Measurements from ENCODE around the gene ASB15.
"Not testable (repeated sequence)": the region's sequence is repeated elsewhere in the genome, so short reads cannot be mapped to it uniquely, and the experiment has no call there.

Gene ASB15

GRCh38 chr7:123601530-123601929 is at the start of gene ASB15:
Gene ASB15 (plus strand): TSS chr7:123601821. CDS start chr7:123614503, 12,682 bp downstream.
- no peak for DNase-seq (ENCODE audit: low read depth in 1 of 2, low spot score in 1 of 2)

DNA sequence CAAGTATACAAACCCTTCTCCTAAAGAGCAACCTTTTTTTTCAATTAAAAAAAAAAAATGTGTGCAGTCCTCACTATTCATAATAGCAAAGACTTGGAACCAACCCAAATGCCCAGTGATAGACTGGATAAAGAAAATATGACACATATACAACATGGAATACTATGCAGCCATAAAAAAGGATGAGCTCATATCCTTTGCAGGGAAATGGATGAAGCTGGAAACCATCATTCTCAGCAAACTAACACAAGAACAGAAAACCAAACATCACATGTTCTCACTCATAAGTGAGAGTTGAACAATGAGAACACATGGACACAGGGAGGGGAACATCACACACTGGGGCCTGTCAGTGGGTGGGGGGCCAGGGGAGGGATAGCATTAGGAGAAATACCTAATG is 49.5 kb upstream of the ASB15 start:
- DNase-seq (ENCODE audit: low read depth in 1 of 2, low spot score in 1 of 2), result not testable (repeated sequence)

GRCh38 chr7:123552641-123553040 is 49.0 kb upstream of the ASB15 start:
- DNase-seq (ENCODE audit: low read depth in 1 of 2, low spot score in 1 of 2), result no peak

DNA sequence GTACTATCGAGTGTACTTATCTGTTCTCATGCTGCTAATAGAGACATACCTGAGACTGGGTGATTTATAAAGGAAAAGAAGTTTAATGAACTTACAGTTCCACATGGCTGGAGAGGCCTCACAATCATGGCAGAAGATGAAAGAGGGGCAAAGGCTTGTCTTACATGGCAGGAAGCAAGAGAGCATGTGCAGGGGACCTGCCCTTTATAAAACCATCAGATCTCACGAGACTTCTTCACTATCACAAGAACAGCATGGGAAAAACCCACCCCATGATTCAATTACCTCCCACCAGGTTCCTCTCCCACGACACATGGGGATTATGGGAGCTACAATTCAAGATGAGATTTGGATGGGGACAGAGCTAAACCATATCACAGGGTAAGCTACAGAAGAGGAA is 48.5 kb upstream of the ASB15 start:
- no peak for DNase-seq (ENCODE audit: low read depth in 1 of 2, low spot score in 1 of 2)

GRCh38 chr7:123555484-123555883 is 46.1 kb upstream of the ASB15 start:
- no peak for DNase-seq (ENCODE audit: low read depth in 1 of 2, low spot score in 1 of 2)

DNA sequence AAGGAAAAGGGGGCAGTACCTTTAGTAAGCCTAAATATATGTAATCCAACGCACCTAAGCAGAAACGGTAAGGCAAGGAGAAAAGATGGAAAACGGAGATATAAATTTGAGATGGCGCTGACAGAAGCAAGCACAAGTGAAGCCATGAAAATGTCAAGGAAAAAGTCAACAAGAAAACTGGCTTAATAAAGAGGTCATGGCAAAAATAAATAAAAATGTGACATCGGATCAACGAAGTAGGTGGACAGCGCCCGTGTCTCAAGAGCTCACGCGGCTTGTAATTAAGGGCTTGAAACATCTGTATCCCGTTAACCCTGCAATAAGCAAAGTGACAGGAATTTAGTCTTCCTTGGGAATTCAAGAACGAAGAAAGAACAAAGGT is 44.6 kb upstream of the ASB15 start:
- no peak for DNase-seq (ENCODE audit: low read depth in 1 of 2, low spot score in 1 of 2)

- peak; percentile 77 to 89 for DNase-seq (ENCODE audit: low read depth in 1 of 2, low spot score in 1 of 2)
Observed at GRCh38 chr7:123557398-123558288, 44.0 kb upstream of the ASB15 start, which contains the start of gene NDUFA5. Gene NDUFA5 (minus strand): TSS chr7:123557818. CDS start chr7:123557795, 23 bp downstream.

DNA sequence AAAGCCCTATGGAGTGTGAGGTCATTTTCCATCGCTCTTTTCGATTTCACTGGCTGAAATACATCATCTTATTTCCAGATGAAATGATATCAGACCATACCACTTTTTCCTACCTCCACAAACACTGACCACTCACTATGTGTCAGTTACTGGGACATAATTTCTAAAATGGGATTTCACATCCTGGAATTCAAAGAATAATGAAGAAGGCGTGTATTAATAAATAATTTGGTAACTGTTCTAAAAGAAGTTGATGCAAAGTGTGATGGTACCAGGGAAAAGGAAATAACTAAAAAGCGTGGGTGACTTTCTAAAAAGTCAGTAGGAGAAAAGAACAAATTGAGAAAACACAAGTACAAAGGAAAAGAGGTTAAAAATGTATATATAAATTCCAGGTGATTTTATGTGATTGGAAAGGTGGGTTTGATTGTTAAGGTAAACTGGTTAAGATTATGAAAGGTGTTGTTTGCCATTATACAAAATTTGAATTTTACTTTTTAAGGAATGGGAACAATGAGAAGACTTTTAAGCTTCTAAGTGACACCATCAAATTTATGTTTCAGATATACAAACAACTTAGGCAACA is 43.2 kb upstream of the ASB15 start:
- no peak for DNase-seq (ENCODE audit: low read depth in 1 of 2, low spot score in 1 of 2)

DNA sequence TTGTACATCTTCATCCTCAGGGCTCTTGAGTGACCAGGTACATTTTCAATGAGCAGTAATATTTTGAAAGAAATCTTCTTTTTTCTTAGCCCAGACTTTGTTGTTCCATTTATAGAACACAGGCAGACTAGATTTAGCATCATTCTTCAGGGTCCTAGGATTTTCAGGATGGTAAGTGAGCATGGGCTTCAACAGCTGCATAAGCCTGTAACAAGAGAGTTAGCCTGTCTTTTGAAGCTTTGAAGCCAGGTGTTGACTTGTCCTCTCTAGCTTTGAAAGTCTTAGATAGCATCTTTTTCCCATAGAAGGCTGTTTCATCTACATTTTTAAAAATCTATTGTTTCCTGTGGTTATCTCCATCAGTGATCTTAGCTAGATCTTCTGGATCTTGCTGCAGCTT is 39.5 kb upstream of the ASB15 start:
- no peak for DNase-seq (ENCODE audit: low read depth in 1 of 2, low spot score in 1 of 2)

DNA sequence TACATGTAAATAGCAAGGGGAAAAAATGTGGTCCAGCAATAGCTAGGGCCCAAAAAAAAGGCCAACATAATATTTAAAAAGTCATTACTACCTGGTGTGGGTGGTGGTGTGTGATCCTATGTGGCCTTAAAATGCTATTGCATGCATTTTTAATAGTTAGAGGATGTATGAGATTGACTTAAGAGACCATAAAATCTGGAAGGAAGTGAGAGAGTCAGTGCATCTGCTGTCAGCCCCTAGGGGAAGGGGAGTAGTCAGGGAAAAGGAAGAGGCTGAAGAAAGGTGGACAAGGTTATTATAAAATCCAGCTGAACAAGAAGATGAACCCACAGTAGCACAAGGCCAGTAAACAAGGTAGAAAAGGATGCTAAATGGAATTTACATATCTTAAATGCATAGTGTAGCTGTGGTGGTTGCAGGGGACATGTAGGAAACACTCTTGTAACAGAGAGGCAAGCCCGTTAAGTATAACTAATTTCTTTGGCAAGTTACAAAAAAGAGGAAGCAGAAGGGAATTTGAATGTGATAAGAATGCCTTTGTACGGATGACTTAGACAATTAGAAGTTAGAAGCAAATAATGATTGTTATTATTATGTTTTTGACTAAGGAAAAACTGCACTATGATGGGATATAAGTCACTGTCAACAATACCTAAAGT is 32.1 kb upstream of the ASB15 start:
- no peak for DNase-seq (ENCODE audit: low read depth in 1 of 2, low spot score in 1 of 2)

DNA sequence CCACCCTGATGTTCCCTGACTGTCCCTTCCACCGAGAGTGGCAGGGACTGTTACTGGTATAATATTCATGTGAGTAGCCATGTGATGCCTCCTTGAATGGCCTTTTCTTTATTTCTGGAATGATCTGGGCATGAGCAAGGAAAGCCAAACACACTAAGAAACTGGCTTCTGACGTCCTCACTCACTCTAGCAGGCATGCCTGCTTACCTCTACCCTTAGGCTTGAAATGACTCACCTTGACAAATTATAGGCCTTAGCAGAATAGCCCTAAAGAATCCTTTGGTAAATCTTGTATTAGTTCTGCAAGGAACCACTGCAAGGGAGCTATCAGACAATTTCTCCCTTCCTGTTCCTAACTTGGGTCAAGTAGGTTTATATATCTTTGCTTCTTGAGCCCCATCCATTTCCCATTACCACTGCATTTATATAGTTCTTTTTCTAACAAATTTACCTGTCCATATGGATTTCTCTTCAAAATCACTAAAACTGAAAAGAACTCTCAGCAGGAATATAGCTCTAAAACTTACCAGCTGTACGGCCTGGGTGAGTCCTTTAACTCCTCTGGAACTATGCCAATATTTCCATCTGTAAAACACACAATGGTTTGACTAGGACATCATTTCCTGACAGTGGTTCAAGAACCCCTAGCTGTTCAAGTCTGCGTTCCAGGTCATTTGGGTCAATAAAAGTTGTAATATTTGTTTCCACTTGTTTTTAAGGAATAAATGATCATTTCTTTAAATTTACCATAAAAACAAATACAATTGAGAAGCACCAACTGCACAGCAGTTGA is 31.0 kb upstream of the ASB15 start:
- no peak for DNase-seq (ENCODE audit: low read depth in 1 of 2, low spot score in 1 of 2)

GRCh38 chr7:123571187-123571586 is 30.4 kb upstream of the ASB15 start:
- DNase-seq (ENCODE audit: low read depth in 1 of 2, low spot score in 1 of 2), result no peak

- no peak for DNase-seq (ENCODE audit: low read depth in 1 of 2, low spot score in 1 of 2)
Observed at GRCh38 chr7:123571684-123572083, 29.9 kb upstream of the ASB15 start.

- DNase-seq (ENCODE audit: low read depth in 1 of 2, low spot score in 1 of 2), result no peak
Observed at GRCh38 chr7:123573341-123573740, 28.3 kb upstream of the ASB15 start.

GRCh38 chr7:123573896-123574467 is 27.6 kb upstream of the ASB15 start:
- DNase-seq (ENCODE audit: low read depth in 1 of 2, low spot score in 1 of 2), result no peak

DNA sequence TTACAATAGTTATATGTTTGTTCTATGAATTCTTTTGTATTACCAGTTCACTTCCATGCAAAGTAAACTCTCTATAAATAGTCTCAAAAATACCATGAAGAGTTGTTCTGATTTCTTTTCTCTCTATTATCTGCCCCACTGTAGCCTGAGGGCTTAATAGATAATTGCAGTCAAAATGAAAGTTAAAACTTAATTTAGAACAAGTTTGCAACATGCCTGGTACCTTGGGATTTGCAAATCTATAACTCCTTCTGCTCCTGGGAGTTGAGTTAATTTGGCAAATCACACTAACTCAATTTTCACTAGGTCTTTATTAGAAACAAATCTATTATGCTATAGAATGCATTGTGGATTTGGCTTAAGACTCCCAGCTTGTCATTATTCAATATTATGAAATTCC is 22.2 kb upstream of the ASB15 start:
- DNase-seq (ENCODE audit: low read depth in 1 of 2, low spot score in 1 of 2), result no peak

DNA sequence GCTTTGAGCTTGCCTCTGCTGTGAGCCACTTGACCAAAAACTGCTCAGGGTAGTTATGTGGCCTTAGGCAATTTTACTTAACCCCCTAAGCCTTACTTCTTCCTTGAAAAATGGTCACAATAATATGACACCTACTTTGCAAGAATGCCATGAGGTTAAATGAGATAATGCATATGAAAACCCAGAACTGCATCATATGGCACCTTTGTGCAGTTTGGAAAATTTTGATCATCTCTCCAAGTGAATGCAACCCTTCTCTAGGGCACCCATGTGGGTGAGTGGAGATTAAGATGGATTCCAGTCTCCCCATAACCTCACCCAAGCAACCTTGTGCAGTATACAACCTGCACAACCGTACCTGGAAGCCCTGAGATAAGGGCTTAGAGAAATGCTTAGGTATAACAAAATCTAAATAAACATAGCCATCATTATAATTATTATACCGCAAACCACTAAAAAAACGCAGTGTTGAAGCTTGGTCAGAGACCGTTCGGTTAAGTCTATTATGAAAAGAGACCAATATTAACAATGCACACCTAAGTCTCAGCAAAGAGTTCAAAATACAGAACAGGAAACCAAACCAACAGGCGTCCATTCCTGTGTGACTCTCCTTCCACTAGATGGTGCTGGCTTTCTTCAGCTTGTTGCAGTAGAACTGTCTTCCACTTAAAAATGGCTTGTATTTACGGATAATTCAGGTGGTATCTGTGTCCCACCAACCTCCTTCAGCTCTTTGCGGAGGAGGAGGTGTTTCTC is 21.0 kb upstream of the ASB15 start:
- DNase-seq (ENCODE audit: low read depth in 1 of 2, low spot score in 1 of 2), result no peak

GRCh38 chr7:123581162-123581459 is 20.5 kb upstream of the ASB15 start:
- DNase-seq (ENCODE audit: low read depth in 1 of 2, low spot score in 1 of 2), result no peak

GRCh38 chr7:123583821-123584220 is 17.8 kb upstream of the ASB15 start:
- no peak for DNase-seq (ENCODE audit: low read depth in 1 of 2, low spot score in 1 of 2)

DNA sequence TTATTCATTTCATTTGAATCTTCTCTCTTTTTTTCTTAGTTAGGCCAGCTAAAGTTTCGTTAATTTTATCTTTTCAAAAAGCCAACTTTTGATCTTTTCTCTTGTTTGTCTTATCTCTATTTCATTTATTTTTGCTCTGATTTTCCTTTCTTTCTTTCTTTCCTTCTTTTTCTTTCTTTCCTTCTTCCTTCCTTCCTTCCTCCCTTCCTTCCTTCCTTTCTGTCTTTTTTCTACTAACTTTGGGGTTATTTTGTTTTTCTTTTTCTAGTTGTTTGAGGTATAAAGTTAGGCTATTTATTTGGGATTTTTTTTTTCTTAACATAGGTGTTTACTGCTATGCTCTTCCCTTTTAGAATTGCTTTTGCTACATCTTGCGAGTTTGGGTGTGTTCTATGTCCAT is 13.2 kb upstream of the ASB15 start:
- no peak for DNase-seq (ENCODE audit: low read depth in 1 of 2, low spot score in 1 of 2)
